ENCODE data around the gene INPP5A. TPM values are rescaled to one million over a fixed set of nuclear protein-coding genes. Genes with fewer than 3 reads are reported as not detected.

INPP5A gene
- total RNA-seq, 6 donors from 2014 or later: 28.6 to 81.7 (median 44.8) TPM

DNA sequence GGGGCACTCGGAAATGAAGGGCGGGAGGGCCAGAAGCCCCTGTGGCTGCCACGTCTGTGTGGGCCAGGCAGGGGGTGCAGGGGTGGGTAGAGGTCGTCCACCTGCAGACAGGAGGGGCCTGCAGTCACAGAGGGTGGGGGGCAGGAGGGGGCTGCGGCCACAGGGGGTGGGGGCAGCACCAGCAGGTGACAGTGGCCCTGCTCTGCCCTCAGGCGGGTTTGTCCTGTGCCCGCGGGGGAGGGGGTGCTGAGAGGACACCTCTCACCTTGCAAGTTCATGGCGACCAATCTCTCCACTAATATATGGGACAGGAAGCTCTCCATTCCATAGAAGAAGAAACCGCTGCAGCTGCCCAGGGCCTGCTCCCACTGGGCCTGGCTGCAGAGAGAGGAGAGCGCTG is 274.9 kb downstream of the INPP5A start:
- H3K4me3 ChIP-seq: no peak overlapping the region
- no peak for TF ChIP-seq POLR2A (IDR thresholded peaks at IDR 0.05)
- TF ChIP-seq, protein P1, sequence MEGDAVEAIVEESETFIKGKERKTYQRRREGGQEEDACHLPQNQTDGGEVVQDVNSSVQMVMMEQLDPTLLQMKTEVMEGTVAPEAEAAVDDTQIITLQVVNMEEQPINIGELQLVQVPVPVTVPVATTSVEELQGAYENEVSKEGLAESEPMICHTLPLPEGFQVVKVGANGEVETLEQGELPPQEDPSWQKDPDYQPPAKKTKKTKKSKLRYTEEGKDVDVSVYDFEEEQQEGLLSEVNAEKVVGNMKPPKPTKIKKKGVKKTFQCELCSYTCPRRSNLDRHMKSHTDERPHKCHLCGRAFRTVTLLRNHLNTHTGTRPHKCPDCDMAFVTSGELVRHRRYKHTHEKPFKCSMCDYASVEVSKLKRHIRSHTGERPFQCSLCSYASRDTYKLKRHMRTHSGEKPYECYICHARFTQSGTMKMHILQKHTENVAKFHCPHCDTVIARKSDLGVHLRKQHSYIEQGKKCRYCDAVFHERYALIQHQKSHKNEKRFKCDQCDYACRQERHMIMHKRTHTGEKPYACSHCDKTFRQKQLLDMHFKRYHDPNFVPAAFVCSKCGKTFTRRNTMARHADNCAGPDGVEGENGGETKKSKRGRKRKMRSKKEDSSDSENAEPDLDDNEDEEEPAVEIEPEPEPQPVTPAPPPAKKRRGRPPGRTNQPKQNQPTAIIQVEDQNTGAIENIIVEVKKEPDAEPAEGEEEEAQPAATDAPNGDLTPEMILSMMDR (IDR thresholded peaks at IDR 0.05): no peak
- TF ChIP-seq EP300 (IDR thresholded peaks at IDR 0.05): no peak
- no peak for TF ChIP-seq POLR2AphosphoS5 (IDR thresholded peaks at IDR 0.05)
- ATAC-seq (ENCODE audit: low FRiP score in 2 of 2) (no peak), DNase-seq (no peak)
- no peaks in the 10 kb centered on the region for H3K4me1 ChIP-seq
- WGBS, 2 donors: 72% methylated on average over 11 of the region's 11 CpGs; no CpG with 5 or more reads in 1 of the 2 donors
- H3K36me3 ChIP-seq: no peaks in the 10 kb centered on the region
- H3K9me3 ChIP-seq: no peaks in the 10 kb centered on the region
- no peak overlapping the region for H3K27ac ChIP-seq
- H3K27me3 ChIP-seq: no peaks in the 10 kb centered on the region

DNA sequence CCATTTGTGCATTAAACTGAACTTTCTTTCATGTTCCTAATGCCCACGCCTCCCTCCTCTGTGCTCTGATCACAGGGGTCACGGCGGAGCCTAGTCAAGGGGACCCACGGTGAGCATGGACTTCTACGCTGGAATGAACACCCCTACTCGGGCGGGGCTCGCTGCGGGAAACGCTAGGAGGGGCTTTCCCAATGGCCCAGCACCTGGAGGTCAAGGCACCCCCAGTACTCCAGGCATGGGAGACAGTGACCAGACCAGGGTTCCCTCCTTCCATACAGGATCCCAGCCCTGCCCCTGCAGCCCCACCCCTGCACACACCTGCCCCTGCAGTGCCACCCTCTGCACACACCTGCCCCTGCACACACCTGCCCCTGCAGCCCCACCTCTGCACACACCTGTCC is 275.4 kb downstream of the INPP5A start:
- no peaks in the 10 kb centered on the region for H3K27me3 ChIP-seq
- no peaks in the 10 kb centered on the region for H3K36me3 ChIP-seq
- WGBS, 2 donors: 81 to 88% methylated on average over 5 to 10 of the region's 10 CpGs
- H3K4me3 ChIP-seq: no peak overlapping the region
- DNase-seq: peak in 1 of 2 donors; percentile 47
- no peaks in the 10 kb centered on the region for H3K9me3 ChIP-seq
- ATAC-seq (ENCODE audit: low FRiP score in 2 of 2): no peak
- H3K27ac ChIP-seq: no peak overlapping the region
- no peaks in the 10 kb centered on the region for H3K4me1 ChIP-seq
- TF ChIP-seq, protein P1 (IDR thresholded peaks at IDR 0.05): no peak
- no peak for TF ChIP-seq POLR2A (IDR thresholded peaks at IDR 0.05)
- no peak for TF ChIP-seq POLR2AphosphoS5 (IDR thresholded peaks at IDR 0.05)
- no peak for TF ChIP-seq EP300 (IDR thresholded peaks at IDR 0.05)

DNA sequence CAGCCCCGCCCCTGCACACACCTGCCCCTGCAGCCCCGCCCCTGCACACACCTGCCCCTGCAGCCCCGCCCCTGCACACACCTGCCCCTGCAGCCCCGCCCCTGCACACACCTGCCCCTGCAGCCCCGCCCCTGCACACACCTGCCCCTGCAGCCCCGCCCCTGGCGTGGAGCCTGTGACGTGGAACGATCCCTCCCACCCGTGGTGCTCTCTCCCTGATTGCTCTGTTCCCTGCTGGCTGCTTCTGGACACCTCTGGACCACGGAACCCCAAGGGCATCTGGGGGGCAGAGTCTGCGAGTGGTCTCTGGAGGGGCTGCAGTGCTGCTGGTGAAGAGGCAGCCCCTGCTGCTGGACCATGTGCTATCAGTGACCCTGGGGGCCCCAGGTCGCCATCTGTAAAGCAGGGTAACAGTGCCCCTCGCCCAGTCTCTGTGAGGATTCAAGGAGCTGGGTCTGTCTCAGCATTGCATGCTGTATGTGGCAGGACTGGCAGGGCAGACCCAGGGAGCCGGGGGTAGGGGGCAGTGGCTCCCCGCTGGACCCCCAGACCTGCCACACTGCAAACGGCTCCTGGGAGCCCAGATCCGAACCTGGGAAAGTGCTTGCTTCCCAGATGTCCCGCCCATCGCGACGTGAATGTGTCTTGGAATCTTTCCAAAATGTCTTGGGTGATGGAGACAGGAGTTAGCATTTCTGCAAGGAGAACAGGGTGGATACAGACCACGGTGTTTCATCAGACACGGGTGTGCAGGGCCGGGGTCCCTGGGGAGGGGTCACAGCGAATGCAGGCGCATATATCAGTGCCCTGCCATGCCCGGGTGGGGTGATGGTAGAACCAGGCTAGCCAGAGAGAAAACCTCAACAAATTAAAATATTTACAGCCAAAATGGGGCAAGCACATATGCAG is 276.2 kb downstream of the INPP5A start:
- Histone ChIP-seq H3K4me3 (no peak overlapping the region), H3K27me3 (no peaks in the 10 kb centered on the region), H3K4me1 (no peaks in the 10 kb centered on the region), H3K36me3 (no peaks in the 10 kb centered on the region), H3K9me3 (no peaks in the 10 kb centered on the region), H3K27ac (no peak overlapping the region)
- TF ChIP-seq POLR2A (IDR thresholded peaks at IDR 0.05): no peak
- ATAC-seq (ENCODE audit: low FRiP score in 2 of 2) (no peak), DNase-seq (peak in 1 of 2 donors; percentile 49)
- 56 to 65% methylated on average over 12 to 21 of the region's 28 CpGs for WGBS, 2 donors

DNA sequence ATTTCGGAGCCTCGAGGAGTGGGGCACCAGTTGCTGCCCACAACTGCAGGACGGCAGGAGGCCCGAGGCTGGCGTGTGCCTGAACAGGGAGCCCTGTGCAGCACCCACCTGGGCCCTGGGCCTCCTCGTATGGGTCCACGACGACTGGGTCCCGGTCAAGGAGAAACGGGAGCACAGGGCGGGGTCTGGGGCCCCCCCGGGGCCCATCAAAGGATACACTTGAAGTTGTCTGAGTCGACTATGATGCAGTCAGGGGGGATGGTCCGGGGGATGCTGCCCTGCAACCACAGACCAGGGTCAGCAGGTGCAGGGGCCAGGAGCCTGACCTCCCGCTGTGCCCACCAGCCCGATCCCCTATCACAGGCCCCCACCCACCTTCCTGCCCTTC is 276.9 kb downstream of the INPP5A start:
- 72 to 75% methylated on average over 13 to 16 of the region's 16 CpGs for WGBS, 2 donors
- H3K27me3 ChIP-seq: no peaks in the 10 kb centered on the region
- H3K9me3 ChIP-seq: no peaks in the 10 kb centered on the region
- DNase-seq: peak in 1 of 2 donors; percentile 65
- no peak for ATAC-seq (ENCODE audit: low FRiP score in 2 of 2)
- TF ChIP-seq, protein P1 (IDR thresholded peaks at IDR 0.05): no peak
- no peak for TF ChIP-seq POLR2A (IDR thresholded peaks at IDR 0.05)
- no peak for TF ChIP-seq POLR2AphosphoS5 (IDR thresholded peaks at IDR 0.05)
- no peak for TF ChIP-seq EP300 (IDR thresholded peaks at IDR 0.05)
- H3K27ac ChIP-seq: no peak overlapping the region
- no peaks in the 10 kb centered on the region for H3K4me1 ChIP-seq
- no peaks in the 10 kb centered on the region for H3K36me3 ChIP-seq
- H3K4me3 ChIP-seq: no peak overlapping the region

DNA sequence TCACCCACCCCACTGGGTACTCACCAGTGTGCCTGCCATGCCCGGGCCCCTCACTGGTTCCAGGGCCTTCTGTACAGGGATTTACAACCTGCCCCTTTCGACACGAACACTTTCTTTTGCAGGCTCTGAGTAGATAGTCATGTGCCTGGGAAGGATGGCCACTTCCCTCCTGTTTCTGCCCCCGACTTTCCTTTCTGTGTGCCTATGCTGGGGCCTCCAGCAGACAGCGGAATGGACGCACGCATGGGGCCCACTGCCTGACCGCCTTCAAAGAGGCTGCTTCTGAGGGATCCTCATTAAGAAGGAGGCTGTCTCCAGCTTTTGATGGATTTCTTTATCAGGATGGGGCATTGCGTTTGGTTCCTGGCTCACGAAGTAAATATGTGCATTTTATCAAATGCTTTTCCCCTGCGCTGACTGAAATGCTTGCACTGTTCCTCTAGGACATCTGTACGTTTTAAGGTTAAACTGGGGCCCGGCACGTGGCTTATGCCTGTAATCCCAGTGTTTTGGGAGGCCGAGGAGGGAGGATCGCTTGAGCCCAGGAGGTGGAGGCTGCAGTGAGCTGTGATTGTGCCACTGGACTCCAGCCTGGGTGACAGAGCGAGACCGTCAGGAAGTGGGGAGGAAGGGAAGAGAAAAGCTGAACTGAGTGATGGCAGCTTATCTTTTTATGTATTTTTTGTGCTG is 277.7 kb downstream of the INPP5A start:
- DNase-seq (no peak), ATAC-seq (ENCODE audit: low FRiP score in 2 of 2) (no peak)
- no peak overlapping the region for H3K27ac ChIP-seq
- 70 to 73% methylated on average over 18 of the region's 18 CpGs for WGBS, 2 donors
- H3K27me3 ChIP-seq: no peaks in the 10 kb centered on the region
- no peak overlapping the region for H3K4me3 ChIP-seq
- no peak for TF ChIP-seq POLR2AphosphoS5 (IDR thresholded peaks at IDR 0.05)
- TF ChIP-seq, protein P1 (IDR thresholded peaks at IDR 0.05): no peak
- TF ChIP-seq EP300 (IDR thresholded peaks at IDR 0.05): no peak
- no peak for TF ChIP-seq POLR2A (IDR thresholded peaks at IDR 0.05)
- no peaks in the 10 kb centered on the region for H3K36me3 ChIP-seq
- H3K4me1 ChIP-seq: no peaks in the 10 kb centered on the region
- H3K9me3 ChIP-seq: no peaks in the 10 kb centered on the region

Data from upper lobe of left lung (tissue), 6 donors.